Measurements from ENCODE around the gene DPPA2.

DPPA2 gene

DNA sequence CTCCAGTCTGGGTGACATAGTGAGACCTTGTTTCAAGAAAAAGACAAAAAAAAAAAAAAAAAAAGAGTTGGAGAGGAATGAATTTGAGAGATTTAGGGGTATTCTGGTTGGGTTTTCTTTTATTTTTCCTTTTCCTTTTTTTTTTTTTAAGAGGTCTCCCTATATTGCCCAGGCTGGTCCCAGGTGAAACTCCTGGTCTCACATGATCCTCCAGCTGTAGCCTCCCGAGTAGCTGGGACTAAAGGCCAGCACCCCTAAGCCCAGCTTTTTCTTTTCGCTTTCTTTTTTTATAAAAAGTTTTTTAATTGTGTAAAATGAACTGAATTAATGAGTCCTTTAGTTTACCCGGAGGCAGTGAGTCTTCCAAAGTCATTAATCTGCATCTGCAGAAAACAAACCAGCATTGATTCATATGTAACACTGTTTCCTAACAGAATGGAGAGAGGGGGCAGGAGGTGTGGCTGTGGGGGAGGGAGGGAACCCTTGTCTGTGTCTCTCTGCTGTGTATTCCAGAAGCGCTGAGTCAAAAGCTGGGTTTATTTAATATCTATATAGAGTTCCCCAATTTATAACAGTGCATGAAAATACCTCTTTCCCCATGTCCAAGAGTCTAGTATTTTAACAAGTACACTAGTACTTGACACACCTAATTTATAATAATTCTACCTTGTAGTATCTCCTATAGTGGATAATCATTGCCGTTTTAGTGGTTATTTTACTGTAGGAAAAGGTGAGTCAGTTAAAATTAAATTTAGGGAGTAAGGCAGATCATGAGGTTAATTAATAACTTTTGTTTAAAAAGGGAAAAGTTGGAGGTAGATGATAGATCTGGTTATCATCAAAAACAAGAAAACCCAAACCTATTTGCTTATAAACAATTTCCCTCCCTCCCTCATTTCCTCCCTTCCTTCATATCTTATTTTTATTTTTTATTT, 23.7 kb upstream of the DPPA2 start:
- H3K9ac ChIP-seq (ENCODE audit: low read length): no peak overlapping the region
- H3K36me3 ChIP-seq (ENCODE audit: control insufficient read depth, insufficient read depth, low read length): no peaks in the 10 kb centered on the region
- no peaks in the 10 kb centered on the region for H3K27me3 ChIP-seq (ENCODE audit: control insufficient read depth, insufficient read depth, low read length)
- no peak overlapping the region for H3K4me3 ChIP-seq (ENCODE audit: low read length)
- H3K4me1 ChIP-seq (ENCODE audit: control insufficient read depth, insufficient read depth, low read length): no peaks in the 10 kb centered on the region
- no peaks in the 10 kb centered on the region for H3K9me3 ChIP-seq (ENCODE audit: control insufficient read depth, low read length)

GRCh38 chr3:109339197-109339596, 22.9 kb upstream of the DPPA2 start:
- H3K9me3 ChIP-seq (ENCODE audit: control insufficient read depth, low read length): no peaks in the 10 kb centered on the region
- no peaks in the 10 kb centered on the region for H3K27me3 ChIP-seq (ENCODE audit: control insufficient read depth, insufficient read depth, low read length)
- H3K4me1 ChIP-seq (ENCODE audit: control insufficient read depth, insufficient read depth, low read length): no peaks in the 10 kb centered on the region
- H3K4me3 ChIP-seq (ENCODE audit: low read length): no peak overlapping the region
- no peaks in the 10 kb centered on the region for H3K36me3 ChIP-seq (ENCODE audit: control insufficient read depth, insufficient read depth, low read length)
- H3K9ac ChIP-seq (ENCODE audit: low read length): no peak overlapping the region

DNA sequence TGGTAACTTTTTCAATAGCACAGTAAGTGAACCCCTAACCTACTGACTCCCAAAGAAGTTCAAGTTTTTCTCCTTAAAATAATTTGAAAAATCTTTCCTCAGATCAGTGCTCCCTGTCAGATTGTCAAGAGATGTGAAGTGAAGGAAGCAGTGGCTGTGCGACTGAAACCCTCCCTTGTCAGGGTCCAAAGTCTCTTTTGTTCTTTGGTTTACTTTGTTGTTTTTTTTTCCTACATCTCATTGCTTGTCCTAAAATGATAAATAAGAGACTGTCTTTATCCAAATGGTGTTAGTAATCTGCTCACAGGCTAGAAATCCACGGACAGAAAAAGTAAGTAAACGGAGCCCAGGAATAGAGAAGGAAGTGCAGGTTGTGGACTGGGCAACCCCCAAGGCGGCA, 22.0 kb upstream of the DPPA2 start:
- H3K27me3 ChIP-seq (ENCODE audit: control insufficient read depth, insufficient read depth, low read length): no peaks in the 10 kb centered on the region
- H3K4me1 ChIP-seq (ENCODE audit: control insufficient read depth, insufficient read depth, low read length): no peaks in the 10 kb centered on the region
- H3K9me3 ChIP-seq (ENCODE audit: control insufficient read depth, low read length): no peaks in the 10 kb centered on the region
- no peak overlapping the region for H3K4me3 ChIP-seq (ENCODE audit: low read length)
- H3K36me3 ChIP-seq (ENCODE audit: control insufficient read depth, insufficient read depth, low read length): no peaks in the 10 kb centered on the region
- H3K9ac ChIP-seq (ENCODE audit: low read length): no peak overlapping the region

GRCh38 chr3:109337393-109337792, 21.1 kb upstream of the DPPA2 start, which contains the start of gene DPPA4:
Gene DPPA4, minus strand, starts transcription at chr3:109337546. Its CDS starts 29 bp downstream, at chr3:109337517.
- H3K9ac ChIP-seq (ENCODE audit: low read length): peak within 1 kb of the TSS; percentile 34
- H3K4me3 ChIP-seq (ENCODE audit: low read length): peak within 1 kb of the TSS; percentile 31
- no peaks in the 10 kb centered on the region for H3K4me1 ChIP-seq (ENCODE audit: control insufficient read depth, insufficient read depth, low read length)
- H3K27me3 ChIP-seq (ENCODE audit: control insufficient read depth, insufficient read depth, low read length): no peaks in the 10 kb centered on the region
- no peaks in the 10 kb centered on the region for H3K36me3 ChIP-seq (ENCODE audit: control insufficient read depth, insufficient read depth, low read length)
- H3K9me3 ChIP-seq (ENCODE audit: control insufficient read depth, low read length): no peaks in the 10 kb centered on the region

DNA sequence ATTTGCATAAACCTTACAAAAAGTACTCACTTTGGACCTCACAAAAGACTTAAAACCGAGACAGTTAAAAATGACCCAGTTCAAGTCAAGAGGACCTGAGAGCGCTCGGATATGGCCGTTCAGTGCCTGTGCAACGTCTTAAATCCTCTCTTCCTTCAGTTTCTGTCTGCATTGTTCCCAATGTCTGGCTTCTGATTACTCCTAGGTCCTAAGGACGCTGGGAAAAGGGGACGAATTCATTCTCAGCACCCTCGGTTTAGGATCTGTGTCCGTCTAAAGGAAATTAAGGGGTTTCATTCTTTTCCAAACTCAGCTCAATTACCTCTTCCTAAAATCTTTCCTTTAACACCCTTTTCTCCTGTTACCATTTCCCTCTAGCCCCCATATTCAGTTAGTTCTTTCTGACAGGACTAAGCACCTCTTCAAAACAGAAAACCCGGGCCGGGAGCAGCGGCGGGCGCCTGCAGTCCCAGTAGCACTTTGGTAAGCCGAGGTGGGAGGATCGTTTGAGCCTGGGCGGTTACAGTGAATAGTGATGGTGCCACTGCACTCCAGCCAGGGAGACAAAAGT, 20.1 kb upstream of the DPPA2 start:
- H3K9ac ChIP-seq (ENCODE audit: low read length): peak overlapping the region; percentile 34
- H3K4me1 ChIP-seq (ENCODE audit: control insufficient read depth, insufficient read depth, low read length): no peaks in the 10 kb centered on the region
- H3K4me3 ChIP-seq (ENCODE audit: low read length): peak overlapping the region; percentile 31
- H3K9me3 ChIP-seq (ENCODE audit: control insufficient read depth, low read length): no peaks in the 10 kb centered on the region
- H3K36me3 ChIP-seq (ENCODE audit: control insufficient read depth, insufficient read depth, low read length): no peaks in the 10 kb centered on the region
- no peaks in the 10 kb centered on the region for H3K27me3 ChIP-seq (ENCODE audit: control insufficient read depth, insufficient read depth, low read length)

GRCh38 chr3:109334572-109334971, 18.3 kb upstream of the DPPA2 start:
- H3K27me3 ChIP-seq (ENCODE audit: control insufficient read depth, insufficient read depth, low read length): no peaks in the 10 kb centered on the region
- H3K4me3 ChIP-seq (ENCODE audit: low read length): no peak overlapping the region
- H3K4me1 ChIP-seq (ENCODE audit: control insufficient read depth, insufficient read depth, low read length): no peaks in the 10 kb centered on the region
- no peaks in the 10 kb centered on the region for H3K9me3 ChIP-seq (ENCODE audit: control insufficient read depth, low read length)
- H3K9ac ChIP-seq (ENCODE audit: low read length): no peak overlapping the region
- no peaks in the 10 kb centered on the region for H3K36me3 ChIP-seq (ENCODE audit: control insufficient read depth, insufficient read depth, low read length)

- Histone ChIP-seq H3K4me1 (ENCODE audit: control insufficient read depth, insufficient read depth, low read length) (no peaks in the 10 kb centered on the region), H3K36me3 (ENCODE audit: control insufficient read depth, insufficient read depth, low read length) (no peaks in the 10 kb centered on the region), H3K27me3 (ENCODE audit: control insufficient read depth, insufficient read depth, low read length) (no peaks in the 10 kb centered on the region), H3K9ac (ENCODE audit: low read length) (no peak overlapping the region), H3K9me3 (ENCODE audit: control insufficient read depth, low read length) (no peaks in the 10 kb centered on the region), H3K4me3 (ENCODE audit: low read length) (no peak overlapping the region)
Measured at GRCh38 chr3:109331692-109332091, 15.4 kb upstream of the DPPA2 start.

- H3K4me1 ChIP-seq (ENCODE audit: control insufficient read depth, insufficient read depth, low read length): no peaks in the 10 kb centered on the region
- no peak overlapping the region for H3K9ac ChIP-seq (ENCODE audit: low read length)
- H3K36me3 ChIP-seq (ENCODE audit: control insufficient read depth, insufficient read depth, low read length): no peaks in the 10 kb centered on the region
- H3K9me3 ChIP-seq (ENCODE audit: control insufficient read depth, low read length): no peaks in the 10 kb centered on the region
- H3K4me3 ChIP-seq (ENCODE audit: low read length): no peak overlapping the region
- no peaks in the 10 kb centered on the region for H3K27me3 ChIP-seq (ENCODE audit: control insufficient read depth, insufficient read depth, low read length)
Measured at GRCh38 chr3:109330405-109330804, 14.1 kb upstream of the DPPA2 start.

DNA sequence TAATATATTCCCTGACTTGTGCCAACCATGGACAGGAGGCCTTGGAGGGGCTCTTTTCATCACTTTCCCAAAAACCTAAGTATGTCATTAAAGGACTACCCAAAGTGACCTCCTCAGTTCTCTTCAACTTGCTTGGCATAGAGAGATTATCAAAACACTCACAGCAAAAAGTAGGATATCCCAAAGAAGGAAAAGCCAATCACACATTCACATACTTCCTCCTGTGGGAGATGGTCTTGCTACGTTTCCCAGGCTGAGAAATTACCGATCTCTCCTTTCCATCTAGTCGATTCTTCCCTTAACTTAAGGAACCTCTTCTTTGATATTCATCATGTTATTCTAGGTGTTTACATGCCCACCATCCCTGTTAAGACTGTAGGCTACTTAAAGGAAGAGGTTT, 11.9 kb upstream of the DPPA2 start:
- Histone ChIP-seq H3K4me1 (ENCODE audit: control insufficient read depth, insufficient read depth, low read length) (no peaks in the 10 kb centered on the region), H3K4me3 (ENCODE audit: low read length) (no peak overlapping the region), H3K27me3 (ENCODE audit: control insufficient read depth, insufficient read depth, low read length) (no peaks in the 10 kb centered on the region), H3K9me3 (ENCODE audit: control insufficient read depth, low read length) (no peaks in the 10 kb centered on the region), H3K36me3 (ENCODE audit: control insufficient read depth, insufficient read depth, low read length) (no peaks in the 10 kb centered on the region), H3K9ac (ENCODE audit: low read length) (no peak overlapping the region)

- H3K4me1 ChIP-seq (ENCODE audit: control insufficient read depth, insufficient read depth, low read length): no peaks in the 10 kb centered on the region
- no peak overlapping the region for H3K4me3 ChIP-seq (ENCODE audit: low read length)
- H3K9me3 ChIP-seq (ENCODE audit: control insufficient read depth, low read length): no peaks in the 10 kb centered on the region
- no peaks in the 10 kb centered on the region for H3K36me3 ChIP-seq (ENCODE audit: control insufficient read depth, insufficient read depth, low read length)
- H3K27me3 ChIP-seq (ENCODE audit: control insufficient read depth, insufficient read depth, low read length): no peaks in the 10 kb centered on the region
- H3K9ac ChIP-seq (ENCODE audit: low read length): no peak overlapping the region
Measured at GRCh38 chr3:109325657-109326056, 9.3 kb upstream of the DPPA2 start.

- Histone ChIP-seq H3K4me3 (ENCODE audit: low read length) (no peak overlapping the region), H3K9ac (ENCODE audit: low read length) (no peak overlapping the region), H3K36me3 (ENCODE audit: control insufficient read depth, insufficient read depth, low read length) (no peaks in the 10 kb centered on the region), H3K9me3 (ENCODE audit: control insufficient read depth, low read length) (no peaks in the 10 kb centered on the region), H3K27me3 (ENCODE audit: control insufficient read depth, insufficient read depth, low read length) (no peaks in the 10 kb centered on the region), H3K4me1 (ENCODE audit: control insufficient read depth, insufficient read depth, low read length) (no peaks in the 10 kb centered on the region)
Measured at GRCh38 chr3:109325109-109325508, 8.8 kb upstream of the DPPA2 start.

DNA sequence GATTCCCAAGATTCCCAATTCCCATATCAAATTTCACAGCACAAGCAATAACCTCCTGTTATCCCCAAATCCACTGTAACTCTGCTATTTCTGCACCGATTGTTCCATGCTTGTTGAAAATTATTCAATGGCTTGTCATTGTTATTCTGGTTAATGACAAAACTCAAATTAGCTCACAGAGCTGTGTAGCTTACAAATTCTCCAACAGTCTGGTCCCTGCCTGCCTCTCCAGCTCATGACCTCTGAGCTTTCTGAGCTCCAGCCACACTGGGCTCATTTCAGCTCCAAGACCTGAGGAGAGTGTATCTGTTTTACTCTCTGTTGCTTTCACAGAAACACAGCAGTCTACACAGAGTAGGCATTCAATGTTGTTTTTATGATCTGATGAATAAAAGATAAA, 3.3 kb downstream of the DPPA2 start:
- no peaks in the 10 kb centered on the region for H3K27me3 ChIP-seq (ENCODE audit: control insufficient read depth, insufficient read depth, low read length)
- H3K4me3 ChIP-seq (ENCODE audit: low read length): no peak overlapping the region
- no peaks in the 10 kb centered on the region for H3K4me1 ChIP-seq (ENCODE audit: control insufficient read depth, insufficient read depth, low read length)
- no peaks in the 10 kb centered on the region for H3K36me3 ChIP-seq (ENCODE audit: control insufficient read depth, insufficient read depth, low read length)
- H3K9ac ChIP-seq (ENCODE audit: low read length): no peak overlapping the region
- H3K9me3 ChIP-seq (ENCODE audit: control insufficient read depth, low read length): no peaks in the 10 kb centered on the region

All from mucosa of stomach (tissue), 1 donor.